Testis (tissue), 2 donors: Measurements from ENCODE around the gene RHCE.

Experiments
- POLR2A ChIP-seq: fragments of 450-650 bp; IDR thresholded peaks from one replicate; pipeline ENCODE4 v1.6.1; 2017; ENCODE audit warnings: antibody characterized with exemption, mild to moderate bottlenecking, moderate library complexity
- TF ChIP-seq, protein P1 (sequence below), 3 experiments: fragments of 450-650 bp in 2 of 3; fragments of 200-600 bp in 1 of 3; sonication (generic) in 1 of 3; IDR thresholded peaks; one replicate each; pipeline ENCODE4 v1.5.1; 2016 to 2019; ENCODE audit warnings: antibody characterized with exemption in 3 of 3, mild to moderate bottlenecking in 2 of 3, moderate library complexity in 1 of 3

- TF ChIP-seq, protein P1, sequence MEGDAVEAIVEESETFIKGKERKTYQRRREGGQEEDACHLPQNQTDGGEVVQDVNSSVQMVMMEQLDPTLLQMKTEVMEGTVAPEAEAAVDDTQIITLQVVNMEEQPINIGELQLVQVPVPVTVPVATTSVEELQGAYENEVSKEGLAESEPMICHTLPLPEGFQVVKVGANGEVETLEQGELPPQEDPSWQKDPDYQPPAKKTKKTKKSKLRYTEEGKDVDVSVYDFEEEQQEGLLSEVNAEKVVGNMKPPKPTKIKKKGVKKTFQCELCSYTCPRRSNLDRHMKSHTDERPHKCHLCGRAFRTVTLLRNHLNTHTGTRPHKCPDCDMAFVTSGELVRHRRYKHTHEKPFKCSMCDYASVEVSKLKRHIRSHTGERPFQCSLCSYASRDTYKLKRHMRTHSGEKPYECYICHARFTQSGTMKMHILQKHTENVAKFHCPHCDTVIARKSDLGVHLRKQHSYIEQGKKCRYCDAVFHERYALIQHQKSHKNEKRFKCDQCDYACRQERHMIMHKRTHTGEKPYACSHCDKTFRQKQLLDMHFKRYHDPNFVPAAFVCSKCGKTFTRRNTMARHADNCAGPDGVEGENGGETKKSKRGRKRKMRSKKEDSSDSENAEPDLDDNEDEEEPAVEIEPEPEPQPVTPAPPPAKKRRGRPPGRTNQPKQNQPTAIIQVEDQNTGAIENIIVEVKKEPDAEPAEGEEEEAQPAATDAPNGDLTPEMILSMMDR (IDR thresholded peaks at IDR 0.05) = no peak
- no peak for TF ChIP-seq POLR2A
Observed at GRCh38 chr1:25469177-25469576, 48.6 kb upstream of the RHCE start.
